Right lobe of liver (tissue), 4 donors: ENCODE results near the gene PLA2G4D.

Experiments
- CTCF ChIP-seq, 4 donors: fragments of 200-600 bp in 3 of 4; fragments of 450-650 bp in 1 of 4; IDR thresholded peaks; one replicate each; pipeline versions ENCODE4 v1.5.1 to v1.8.0; 2016 to 2022; ENCODE audit warnings: antibody characterized with exemption in 4 of 4, mild to moderate bottlenecking in 2 of 4
- POLR2A ChIP-seq: fragments of 450-650 bp; IDR thresholded peaks from one replicate; pipeline ENCODE4 v1.6.1; 2017; ENCODE audit warnings: antibody characterized with exemption, mild to moderate bottlenecking
- donor health status: DM: no; HTN: no; CAD: no.
- donor health status: DM: no; HTN: no; CAD: no.
- donor health status: DM: no; HTN: yes; CAD: no.

- TF ChIP-seq CTCF (IDR thresholded peaks at IDR 0.05) (no peak), POLR2A (no peak)
These were observed 14.4 kb upstream of the PLA2G4D start for GRCh38 chr15:42108806-42109205.
